GM21529 (cell line): Measurements from ENCODE around the gene SMPD4.
"Not testable (repeated sequence)": the region's sequence is repeated elsewhere in the genome, so short reads cannot be mapped to it uniquely, and the experiment has no call there.

Experiments
- ATAC-seq: cut with Tn5 transposase; IDR thresholded peaks from one replicate; pipeline ENCODE4 v1.9.1; 2021; ENCODE audit not compliant: unreplicated experiment

SMPD4 gene, protein sequence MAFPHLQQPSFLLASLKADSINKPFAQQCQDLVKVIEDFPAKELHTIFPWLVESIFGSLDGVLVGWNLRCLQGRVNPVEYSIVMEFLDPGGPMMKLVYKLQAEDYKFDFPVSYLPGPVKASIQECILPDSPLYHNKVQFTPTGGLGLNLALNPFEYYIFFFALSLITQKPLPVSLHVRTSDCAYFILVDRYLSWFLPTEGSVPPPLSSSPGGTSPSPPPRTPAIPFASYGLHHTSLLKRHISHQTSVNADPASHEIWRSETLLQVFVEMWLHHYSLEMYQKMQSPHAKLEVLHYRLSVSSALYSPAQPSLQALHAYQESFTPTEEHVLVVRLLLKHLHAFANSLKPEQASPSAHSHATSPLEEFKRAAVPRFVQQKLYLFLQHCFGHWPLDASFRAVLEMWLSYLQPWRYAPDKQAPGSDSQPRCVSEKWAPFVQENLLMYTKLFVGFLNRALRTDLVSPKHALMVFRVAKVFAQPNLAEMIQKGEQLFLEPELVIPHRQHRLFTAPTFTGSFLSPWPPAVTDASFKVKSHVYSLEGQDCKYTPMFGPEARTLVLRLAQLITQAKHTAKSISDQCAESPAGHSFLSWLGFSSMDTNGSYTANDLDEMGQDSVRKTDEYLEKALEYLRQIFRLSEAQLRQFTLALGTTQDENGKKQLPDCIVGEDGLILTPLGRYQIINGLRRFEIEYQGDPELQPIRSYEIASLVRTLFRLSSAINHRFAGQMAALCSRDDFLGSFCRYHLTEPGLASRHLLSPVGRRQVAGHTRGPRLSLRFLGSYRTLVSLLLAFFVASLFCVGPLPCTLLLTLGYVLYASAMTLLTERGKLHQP

DNA sequence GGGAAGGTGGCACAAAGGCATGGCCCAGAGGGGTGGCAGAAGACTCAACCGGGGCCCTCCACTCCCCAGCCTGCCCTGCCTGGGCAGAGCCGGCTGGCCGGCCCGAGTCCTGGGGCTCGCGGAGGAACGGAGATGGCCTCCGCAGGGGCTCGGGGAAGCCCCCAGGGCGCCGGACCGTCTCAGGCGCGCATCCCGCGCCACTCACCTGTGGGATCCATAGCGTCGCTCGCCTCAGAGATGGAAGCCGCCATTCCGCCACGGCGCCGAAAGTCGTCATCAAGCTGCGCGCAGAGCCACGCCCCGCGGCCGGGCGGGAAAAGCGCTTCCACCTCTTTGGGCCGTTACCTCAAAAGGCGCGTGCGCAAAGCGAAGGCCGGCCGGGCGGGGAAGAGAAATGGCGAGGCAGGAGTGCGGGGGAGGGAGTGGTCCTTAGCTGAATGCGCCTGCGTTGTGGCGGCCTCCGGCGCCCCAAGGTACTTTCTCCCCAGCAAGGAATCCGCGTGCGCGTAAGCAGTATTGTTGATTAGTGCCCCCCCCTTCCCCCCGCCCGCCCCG, at the start of gene SMPD4:
Gene SMPD4 (minus strand): TSS at position 278 of the 555 bp plus-strand sequence. CDS start 5,010 bp downstream, outside the sequence.
- ATAC-seq: peak; percentile 53

DNA sequence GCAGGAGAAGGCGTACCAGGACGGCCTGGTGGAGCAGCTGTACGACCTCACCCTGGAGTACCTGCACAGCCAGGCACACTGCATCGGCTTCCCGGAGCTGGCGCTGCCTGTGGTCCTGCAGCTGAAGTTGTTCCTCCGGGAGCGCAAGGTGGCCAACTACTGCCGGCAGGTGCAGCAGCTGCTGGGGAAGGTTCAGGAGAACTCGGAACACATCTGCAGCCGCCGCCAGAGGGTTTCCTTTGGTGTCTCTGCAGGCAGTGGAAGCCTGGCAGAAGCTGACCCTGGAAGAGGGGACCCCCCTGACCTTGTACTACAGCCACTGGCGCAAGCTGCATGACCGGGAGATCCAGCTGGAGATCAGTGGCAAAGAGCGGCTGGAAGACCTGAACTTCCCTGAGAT, 49.5 kb upstream of the SMPD4 start:
- not testable (repeated sequence) for ATAC-seq

DNA sequence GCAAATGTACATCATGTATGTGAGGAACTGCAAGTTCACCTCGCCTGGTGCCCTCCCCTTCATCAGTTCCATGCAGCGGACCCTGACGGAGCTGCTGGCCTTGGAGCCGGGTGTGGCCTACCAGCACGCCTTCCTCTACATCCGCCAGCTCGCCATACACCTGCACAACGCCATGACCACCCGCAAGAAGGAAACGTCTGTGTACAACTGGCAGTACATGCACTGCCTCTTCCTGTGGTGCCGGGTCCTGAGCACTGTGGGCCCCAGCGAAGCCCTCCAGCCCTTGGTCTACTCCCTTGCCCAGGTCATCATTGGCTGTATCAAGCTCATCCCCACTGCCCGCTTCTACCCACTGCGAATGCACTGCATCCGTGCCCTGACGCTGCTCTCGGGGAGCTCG, 49.0 kb upstream of the SMPD4 start:
- ATAC-seq: not testable (repeated sequence)

DNA sequence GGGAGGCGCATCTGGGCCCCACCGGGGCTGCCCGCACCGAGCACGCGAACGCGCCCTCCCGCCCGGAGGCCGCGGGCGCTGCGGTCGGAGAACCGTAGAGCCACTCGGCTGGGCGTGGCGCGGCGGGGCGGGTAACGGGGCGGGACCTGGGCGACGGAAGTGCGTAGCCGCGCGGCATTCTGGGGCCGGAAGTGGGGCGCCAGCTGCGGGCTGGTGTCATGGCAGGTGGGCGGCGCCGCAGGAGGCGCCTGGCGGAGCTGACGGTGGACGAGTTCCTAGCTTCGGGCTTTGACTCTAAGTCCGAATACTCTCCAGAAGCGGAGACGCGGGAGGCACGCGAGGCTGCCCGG, 47.7 kb upstream of the SMPD4 start:
- not testable (repeated sequence) for ATAC-seq

DNA sequence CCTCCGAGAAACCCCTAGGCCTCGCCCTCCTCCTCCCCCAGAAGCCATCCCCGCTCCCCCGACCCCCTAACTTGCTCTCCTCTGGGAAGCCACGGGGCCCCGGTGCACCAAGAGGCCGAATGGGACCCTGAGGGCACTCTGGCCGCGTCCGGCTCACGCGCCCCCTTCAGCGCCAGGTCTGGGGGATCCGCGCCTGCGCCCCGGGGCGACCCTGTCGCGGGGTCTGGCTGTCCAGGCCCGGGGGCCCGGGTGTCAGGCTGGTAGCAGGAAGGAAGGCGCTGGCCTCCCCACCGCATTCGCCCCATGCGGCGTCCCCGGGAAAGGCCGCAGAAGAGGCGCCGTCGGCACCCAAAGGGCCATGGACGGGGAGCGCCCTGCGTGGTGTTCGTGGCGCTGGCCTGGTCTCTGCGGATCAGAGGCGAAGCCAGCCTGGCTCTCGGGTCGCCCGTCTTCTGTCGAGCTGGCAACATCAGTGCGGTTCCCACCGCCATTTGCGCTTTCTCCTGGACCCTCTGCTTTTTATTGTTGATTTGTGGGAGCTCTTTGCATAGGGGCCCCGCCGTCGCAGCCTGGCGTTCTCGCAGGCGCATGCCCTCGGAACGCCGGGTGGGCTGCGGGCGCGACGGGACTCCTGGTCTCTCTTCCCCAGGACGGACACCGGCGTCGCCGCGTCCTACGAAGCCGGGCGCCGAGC, 47.2 kb upstream of the SMPD4 start:
- ATAC-seq: not testable (repeated sequence)

DNA sequence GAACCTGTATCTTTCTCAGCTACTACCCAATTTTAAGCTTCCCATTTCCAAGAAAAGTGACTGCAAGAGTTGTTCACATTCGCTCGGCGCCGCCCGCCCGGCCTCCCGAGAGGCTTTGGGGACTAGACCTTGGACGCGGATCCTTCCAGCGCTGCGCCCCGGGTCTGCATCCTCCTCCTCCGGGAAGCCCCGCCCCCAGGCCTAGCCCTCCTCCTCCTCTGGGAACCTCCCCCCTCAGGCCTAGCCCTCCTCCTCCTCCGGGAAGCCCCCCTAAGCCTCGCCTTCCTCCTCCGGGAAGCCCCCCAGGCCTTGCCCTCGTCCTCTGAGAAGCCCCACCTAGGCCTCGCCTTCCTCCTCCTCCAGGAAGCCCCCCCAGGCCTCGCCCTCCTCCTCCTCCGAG, 46.6 kb upstream of the SMPD4 start:
- ATAC-seq: not testable (repeated sequence)

DNA sequence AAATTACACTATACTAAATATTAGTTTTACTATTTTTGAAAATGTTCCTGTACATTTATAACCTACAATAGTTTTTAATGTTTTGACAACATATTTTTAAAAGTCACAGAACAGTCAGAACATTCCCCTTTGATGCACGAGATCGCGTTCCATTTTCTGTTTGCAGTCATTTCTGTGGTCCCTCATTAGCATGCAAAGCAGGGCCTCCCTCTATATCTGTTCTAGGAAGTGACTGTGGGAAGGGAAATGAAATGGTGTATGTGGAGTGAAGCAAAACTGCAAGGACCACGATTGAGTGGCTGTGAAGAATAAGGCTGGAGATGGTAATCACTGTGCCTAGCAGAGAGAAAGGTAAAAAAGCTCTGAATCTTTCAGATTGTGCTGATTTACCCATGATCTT, 41.1 kb upstream of the SMPD4 start:
- peak; percentile 99 for ATAC-seq

DNA sequence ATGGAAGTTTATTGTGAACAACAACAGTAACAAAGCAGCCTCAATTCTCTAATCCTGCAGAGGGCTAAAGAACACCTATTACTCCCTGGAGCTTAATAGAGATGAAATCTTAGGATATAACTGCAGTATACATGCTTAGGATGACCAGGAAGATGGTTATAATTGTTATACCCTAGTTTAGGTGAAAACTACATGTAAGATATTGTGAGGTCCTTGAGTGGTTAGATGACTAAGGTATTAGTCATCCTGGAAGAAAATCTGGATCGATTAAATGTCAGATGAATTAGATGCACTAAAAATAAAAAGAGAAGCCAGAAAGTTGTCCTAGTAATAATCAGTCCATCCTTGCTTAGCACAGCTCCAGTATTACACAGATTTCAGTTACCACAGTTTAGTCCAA, 39.1 kb upstream of the SMPD4 start:
- ATAC-seq: not testable (repeated sequence)

DNA sequence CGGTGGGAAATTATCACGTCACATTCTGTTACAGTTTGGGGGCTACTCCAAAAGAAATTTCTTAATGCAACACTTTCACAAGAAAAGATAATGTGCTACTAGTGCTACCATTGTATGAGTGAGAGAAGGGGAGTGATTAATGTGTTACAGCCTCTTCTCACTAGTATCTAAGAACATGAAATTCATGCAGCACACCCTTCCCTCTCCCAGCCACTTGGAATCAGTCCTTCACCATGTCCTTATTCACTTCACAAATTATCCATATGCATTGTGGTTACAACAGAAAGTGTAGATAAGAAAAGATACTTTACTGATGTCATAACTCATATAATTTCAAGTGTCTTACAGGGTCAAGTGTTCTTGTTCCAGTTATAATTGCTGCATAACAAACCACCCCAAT, 37.7 kb upstream of the SMPD4 start:
- not testable (repeated sequence) for ATAC-seq

DNA sequence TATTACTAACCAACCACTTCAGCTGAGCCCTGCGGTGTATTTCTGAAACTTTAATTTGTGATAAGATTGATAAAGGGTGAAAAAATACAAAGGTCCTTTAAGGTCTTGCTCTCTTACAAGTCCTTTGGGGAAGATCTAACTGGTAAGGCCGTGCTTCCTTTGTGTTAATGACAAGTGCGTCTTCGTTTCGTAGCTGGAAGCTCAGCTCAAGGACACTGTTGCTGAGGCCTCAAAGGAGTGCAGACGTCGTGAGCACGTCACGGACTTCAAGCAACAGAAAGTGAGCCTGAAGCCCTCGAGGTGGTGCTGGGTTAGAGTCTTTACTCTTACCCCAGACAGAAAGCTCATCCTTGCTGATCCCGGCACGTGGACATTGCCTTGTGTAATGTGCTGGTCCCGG, 25.6 kb upstream of the SMPD4 start:
- ATAC-seq: not testable (repeated sequence)

DNA sequence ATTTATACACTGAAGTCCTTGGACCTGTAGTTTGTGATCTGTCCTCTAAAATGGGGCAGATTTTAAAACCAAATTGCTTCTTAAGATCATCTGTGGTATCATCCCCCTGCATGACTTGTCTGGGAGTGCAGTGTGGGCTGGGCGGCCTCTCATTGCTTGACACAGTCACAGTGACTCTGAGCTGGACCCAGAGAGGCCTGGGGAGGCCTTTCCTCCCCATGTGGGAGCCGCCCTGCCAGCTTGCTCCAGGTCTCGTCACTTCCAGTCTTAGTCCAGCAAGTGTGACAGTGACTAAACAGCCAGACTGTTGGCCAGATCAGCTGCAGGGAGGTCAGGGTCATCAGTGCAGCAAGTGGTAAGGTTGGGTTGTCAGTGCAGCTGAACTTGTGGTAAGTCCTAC, 21.7 kb upstream of the SMPD4 start:
- ATAC-seq: not testable (repeated sequence)

DNA sequence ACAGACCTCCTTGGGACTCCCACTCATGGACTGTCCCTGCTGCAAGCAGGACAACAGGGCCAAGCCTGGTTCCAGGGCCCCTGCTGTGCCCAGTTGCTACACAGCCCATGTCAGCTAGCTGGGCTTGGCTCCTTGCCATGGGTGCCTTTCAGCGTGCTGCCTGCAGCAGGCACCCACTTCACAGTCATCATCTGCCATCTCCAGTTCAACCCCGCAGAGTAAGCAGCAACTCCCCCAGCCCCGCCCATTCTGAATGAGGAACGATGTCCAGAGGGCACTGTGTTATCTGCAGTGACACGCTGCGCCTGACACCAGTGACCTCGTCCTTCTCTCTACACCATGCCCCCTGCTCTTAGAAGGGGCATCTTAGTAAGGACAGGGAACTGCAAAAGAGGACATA, 21.1 kb upstream of the SMPD4 start:
- not testable (repeated sequence) for ATAC-seq

DNA sequence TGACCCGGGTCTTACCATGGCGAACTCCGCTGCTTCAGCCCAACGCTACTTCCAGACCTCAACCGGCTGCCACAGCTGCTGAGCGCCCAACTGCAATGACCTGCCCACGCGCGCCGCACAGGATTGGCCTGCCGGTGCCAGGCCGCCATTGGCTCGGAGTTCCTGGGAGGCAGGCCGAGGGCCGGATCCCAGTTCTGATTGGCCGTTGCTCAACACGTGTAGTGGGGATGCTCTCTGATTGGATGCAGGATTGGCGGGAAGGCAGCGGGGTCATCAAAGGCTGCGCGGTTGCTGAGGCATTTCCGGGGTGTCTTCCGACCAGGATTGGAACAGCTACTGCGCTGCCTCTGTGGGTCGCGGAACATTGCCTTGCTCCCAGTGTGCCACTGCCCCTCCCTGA, 16.9 kb upstream of the SMPD4 start, which contains the start of gene TUBA3E:
Gene TUBA3E (minus strand): TSS at position 97 of the 400 bp plus-strand sequence. CDS start 79 bp downstream, at position 18.
- ATAC-seq: no peak

DNA sequence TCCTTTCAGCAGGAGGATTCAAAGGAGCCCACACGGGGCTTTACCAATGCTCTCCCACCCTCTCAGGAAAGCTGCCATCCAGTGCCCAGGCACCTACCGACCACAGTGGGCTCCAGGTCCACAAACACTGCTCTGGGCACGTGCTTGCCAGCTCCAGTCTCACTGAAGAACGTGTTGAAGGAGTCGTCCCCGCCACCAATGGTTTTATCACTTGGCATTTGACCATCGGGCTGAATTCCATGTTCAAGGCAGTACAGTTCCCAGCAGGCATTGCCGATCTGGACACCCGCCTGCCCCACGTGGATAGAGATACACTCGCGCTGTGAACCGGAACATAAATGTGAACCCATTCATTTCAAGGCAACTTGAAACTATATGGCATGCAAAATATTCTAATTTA, 14.7 kb upstream of the SMPD4 start:
- not testable (repeated sequence) for ATAC-seq

DNA sequence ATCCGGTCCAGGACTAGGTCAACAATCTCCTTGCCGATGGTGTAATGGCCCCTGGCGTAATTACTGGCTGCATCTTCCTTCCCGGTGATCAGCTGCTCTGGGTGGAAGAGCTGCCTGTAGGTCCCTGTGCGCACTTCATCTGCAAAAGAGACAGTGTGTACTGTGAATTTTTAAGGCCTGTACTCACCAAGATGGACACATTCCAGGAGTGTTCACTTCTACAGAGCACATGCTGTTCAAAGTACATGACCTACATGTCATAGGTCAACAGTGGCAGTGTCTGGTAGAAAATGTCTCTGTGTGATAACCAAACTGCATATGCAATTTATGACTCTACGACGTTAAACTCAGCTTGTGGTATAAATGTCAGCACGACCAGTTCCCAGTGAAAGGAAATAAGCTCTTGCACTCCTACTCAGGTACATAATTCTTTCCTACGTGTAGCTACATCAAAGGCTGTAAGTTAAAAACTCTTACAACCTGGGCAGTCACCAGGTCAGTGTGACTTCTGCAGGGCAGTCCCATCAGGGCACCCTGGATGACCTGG, 13.8 kb upstream of the SMPD4 start:
- not testable (repeated sequence) for ATAC-seq

DNA sequence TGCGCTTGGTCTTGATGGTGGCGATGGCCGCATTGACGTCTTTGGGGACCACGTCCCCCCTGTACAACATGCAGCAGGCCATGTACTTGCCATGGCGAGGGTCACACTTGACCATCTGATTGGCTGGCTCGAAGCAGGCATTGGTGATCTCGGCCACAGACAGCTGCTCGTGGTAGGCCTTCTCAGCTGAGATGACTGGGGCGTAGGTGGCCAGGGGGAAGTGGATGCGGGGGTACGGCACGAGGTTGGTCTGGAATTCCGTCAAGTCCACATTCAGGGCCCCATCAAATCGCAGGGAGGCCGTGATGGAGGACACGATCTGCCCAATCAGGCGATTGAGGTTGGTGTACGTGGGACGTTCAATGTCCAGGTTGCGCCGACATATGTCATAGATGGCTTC, 12.4 kb upstream of the SMPD4 start:
- not testable (repeated sequence) for ATAC-seq

DNA sequence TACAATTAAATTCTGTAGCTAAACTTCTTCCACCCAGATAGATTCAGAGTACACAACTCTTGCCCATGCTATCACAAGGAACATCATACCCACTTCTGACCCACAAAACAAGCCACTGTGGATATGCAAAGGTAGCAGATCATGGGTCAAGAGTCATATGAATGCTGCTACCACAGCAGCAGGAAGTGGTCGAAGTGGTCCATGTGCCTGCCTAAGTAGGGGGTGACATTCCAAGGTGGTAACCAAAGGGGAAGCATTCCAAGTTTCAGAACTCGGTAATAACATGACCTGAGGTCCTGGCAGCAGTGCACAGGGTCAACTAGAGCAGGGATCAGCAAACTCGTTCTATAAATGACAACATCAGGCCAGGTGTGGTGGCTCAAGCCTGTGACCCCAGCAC, 11.0 kb upstream of the SMPD4 start:
- ATAC-seq: not testable (repeated sequence)

DNA sequence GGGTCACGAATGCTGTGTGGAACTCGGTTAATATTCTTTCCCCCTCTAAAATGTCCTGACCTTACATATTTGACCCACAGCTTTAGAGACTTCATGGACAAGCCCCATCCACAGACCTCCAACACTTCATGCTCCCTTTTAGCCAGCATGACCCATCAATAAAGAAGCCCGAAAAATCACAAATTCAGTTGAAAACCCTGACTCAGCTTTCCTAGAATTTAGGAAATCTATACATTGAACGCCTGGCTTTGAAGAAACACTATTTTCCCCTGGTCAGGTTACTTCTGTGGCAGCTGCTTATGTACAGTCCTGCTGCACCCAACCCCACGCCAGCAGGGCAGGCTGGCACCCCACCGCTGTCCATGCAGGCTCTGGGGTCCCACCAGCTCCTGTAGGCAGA, 9.9 kb upstream of the SMPD4 start:
- not testable (repeated sequence) for ATAC-seq

DNA sequence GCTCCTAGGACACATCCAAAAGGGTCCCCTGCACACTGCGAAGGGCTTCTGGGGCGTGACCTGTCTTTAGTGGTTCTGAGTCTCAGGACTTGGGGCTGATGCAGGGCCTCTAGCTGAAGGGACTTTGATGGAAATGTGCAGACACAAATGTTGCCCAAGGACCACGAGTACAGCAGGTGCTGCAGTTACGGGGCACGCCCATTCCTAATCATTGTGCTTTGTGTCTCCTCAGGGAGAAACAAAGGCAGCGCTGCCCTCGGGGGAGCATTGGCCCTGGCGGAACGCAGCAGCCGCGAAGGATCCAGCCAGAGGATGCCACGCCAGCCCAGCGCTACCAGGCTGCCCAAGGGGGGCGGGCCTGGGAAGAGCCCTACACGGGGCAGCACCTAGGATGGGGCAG, 8.8 kb upstream of the SMPD4 start:
- ATAC-seq: no peak

DNA sequence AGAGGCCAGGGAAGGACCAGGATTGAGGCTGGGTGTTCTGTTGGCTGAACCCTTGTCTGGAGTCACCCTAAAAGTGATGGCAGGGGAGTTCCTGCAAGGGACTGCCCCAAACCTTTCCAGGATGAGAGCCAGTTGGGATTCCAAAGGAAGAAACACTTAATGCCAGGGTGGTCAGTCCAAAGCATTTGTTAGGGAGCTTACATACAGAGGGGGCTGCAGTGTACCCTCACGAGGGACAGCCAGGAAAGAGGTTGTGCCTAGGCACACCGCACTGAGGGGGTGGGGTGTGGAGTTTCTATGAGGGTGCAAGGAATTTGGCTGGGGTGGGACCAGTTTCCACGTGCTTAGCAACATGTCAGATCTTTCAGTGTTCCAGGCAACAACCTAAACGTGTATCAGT, 7.6 kb upstream of the SMPD4 start:
- ATAC-seq: not testable (repeated sequence)
